ENCODE data around the gene PLCD3.

DNA sequence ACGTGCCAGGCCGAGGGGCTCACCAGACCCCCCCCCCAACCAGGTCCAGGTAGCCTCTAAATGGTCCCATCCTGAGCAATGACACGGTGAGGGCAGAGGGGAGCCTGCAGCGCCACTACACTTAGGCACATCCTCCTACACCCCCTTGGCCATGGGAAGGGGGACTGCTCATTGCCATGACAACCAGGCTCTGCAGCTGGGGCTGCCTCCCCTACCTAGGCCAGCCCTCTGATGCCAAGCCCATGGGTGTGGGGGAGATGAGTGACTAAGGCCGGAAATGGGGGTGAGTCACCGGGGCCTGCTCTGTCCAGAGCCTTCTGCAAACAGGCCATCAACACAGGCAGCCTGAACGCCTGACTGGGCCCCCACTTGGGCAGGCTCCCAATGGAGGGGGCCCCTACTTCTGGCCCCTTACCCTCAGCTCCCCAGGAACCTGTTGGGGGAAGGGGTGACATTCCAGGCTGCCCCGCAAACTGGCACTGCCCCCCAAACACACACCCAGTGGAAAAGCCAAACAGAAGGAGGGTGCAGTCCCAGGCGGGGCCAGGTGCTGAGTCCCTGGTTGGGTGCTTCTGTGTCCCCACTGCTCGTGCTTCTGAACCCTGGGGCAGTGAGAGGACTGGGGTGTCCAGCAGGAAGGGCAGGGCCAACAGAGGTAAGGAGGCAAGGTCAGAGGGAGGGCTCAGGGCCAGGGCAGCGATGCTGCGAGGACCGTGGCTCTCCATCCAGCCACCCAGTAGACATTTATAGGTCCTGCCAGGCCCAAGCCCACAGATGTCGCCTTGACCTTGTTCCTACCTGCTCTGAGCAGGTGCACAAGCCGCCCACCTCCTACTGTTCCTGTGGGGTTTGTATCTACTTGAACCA lies 8.2 kb downstream of the PLCD3 start:
- TF ChIP-seq CTCF (IDR thresholded peaks at IDR 0.05): no peak
- no peak for TF ChIP-seq POLR2AphosphoS5 (IDR thresholded peaks at IDR 0.05)
- TF ChIP-seq POLR2A (IDR thresholded peaks at IDR 0.05): no peak
